Measurements from ENCODE around the gene KIF1A. TPM values are rescaled to one million over a fixed set of nuclear protein-coding genes. Genes with fewer than 3 reads are reported as not detected.
A peak's percentile ranks its signal among the peaks of the same experiment; 100 is the strongest.

The KIF1A gene
- total and polyA plus RNA-seq, 2 experiments from 2014 or later, result 16.1 to 16.5 TPM

DNA sequence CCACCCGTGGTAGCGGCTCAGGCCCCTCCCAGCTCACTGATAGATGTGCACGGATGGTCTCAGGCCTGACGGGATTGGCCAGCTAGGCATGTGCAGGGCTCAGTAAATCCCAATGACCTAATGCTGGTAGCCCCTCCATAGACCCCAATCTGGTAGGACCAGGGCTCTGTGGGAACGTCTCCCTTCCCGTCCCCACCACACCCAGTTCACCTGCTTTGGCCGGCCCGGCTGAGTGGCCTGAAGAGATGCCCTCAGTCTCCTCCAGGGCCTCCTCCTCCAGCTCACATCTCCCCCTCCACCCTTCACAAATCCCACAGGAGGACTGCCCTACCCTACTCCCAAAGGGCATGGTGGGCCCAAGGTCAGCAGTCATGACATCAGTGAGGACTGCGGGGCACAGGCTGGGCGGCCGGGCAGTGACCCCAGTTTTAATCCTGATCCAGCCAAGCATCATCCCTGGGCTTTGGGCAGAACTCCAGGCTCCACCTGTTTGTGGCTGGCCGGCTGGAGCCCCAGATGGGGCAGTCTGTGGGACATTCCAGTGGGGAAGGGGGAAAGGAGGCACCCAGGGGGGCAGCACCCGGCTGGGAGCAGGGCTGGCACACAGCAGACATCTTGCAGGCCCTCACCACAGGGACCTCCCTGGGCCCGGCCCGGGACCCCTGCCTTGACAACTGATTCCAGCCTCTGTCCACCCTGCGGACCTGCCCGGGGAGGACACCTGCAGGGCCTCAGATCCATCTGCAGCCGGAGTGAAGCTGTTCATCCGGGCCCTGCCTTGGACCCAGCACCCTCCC is 2.3 kb downstream of the KIF1A start:
- H3K36me3 ChIP-seq (replicated peaks; ENCODE audit: insufficient read depth, low read depth), result no peaks in the 10 kb centered on the region
- peaks cover 46% of the 10 kb centered on the region for H3K27me3 ChIP-seq
- no peaks in the 10 kb centered on the region for H3K9me3 ChIP-seq (ENCODE audit: low read depth)
- H3K4me3 ChIP-seq, result no peak overlapping the region
- no peaks in the 10 kb centered on the region for H3K79me2 ChIP-seq
- H3K27ac ChIP-seq, result no peak overlapping the region
- H4K20me1 ChIP-seq (ENCODE audit: insufficient read depth, poor library complexity, severe bottlenecking), result no peaks in the 10 kb centered on the region
- H3K9me2 ChIP-seq (replicated peaks; ENCODE audit: insufficient read depth), result no peaks in the 10 kb centered on the region
- TF ChIP-seq EZH2 (IDR thresholded peaks at IDR 0.05; ENCODE audit: borderline replicate concordance) (no peak), EZH2phosphoT487 (IDR thresholded peaks at IDR 0.05; ENCODE audit: low read depth, severe bottlenecking, unreplicated experiment) (no peak)
- TF ChIP-seq, protein P1, sequence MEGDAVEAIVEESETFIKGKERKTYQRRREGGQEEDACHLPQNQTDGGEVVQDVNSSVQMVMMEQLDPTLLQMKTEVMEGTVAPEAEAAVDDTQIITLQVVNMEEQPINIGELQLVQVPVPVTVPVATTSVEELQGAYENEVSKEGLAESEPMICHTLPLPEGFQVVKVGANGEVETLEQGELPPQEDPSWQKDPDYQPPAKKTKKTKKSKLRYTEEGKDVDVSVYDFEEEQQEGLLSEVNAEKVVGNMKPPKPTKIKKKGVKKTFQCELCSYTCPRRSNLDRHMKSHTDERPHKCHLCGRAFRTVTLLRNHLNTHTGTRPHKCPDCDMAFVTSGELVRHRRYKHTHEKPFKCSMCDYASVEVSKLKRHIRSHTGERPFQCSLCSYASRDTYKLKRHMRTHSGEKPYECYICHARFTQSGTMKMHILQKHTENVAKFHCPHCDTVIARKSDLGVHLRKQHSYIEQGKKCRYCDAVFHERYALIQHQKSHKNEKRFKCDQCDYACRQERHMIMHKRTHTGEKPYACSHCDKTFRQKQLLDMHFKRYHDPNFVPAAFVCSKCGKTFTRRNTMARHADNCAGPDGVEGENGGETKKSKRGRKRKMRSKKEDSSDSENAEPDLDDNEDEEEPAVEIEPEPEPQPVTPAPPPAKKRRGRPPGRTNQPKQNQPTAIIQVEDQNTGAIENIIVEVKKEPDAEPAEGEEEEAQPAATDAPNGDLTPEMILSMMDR (IDR thresholded peaks at IDR 0.05; ENCODE audit: poor library complexity), result no peak
- 87% methylated on average over 19 of the region's 19 CpGs for WGBS (ENCODE audit: low lambda C conversion rate, missing lambda C conversion rate)
- peak overlapping the region; percentile 93 for H3K4me2 ChIP-seq
- no peak overlapping the region for H2AFZ ChIP-seq
- no peak for DNase-seq (ENCODE audit: low spot score)
- H3K4me1 ChIP-seq (ENCODE audit: insufficient read depth), result peaks cover 4% of the 10 kb centered on the region

DNA sequence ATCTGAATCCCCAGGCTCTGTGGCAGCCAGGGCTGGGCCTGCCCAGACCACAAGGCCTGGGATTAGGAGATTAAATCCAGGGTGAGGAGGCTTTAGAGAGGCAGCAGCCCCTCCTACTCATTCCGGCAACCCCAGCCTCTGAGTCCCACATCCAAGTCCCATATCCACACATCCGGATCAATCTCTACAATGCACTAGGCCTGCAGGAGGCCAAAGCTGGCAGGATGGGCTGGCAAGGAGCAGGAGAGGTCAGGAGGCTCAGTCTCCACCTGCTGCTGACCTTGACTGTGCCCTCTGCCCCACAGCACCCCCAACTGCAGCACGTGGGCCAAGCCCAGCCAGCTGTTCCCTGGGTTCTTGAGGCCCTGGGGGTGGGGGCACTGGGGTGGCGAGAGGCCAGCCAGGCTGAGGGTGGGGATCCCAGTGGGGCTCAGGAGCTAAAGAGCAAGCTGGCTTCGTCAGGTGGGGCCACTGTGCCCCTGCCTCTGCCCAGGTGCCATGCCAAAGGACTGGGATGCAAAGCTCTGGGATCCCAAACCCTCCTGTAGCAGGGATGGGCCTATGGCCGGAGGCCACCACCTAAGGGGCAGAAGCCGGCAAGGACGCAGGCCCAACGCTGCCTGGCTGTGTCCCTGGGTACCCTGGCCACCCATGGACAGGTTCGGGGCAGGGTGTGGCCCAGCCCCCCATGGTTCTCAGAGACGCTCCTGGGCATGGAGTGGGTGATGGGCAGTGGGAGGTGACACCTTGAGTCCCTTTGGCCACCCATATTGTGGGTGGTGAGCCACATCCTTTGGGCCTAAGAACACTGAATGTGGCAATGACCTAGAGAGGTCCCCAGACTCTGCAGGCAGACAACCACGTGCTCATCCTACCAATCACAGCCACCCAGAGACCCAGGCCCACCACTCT is 3.2 kb downstream of the KIF1A start:
- no peak for DNase-seq (ENCODE audit: low spot score)
- H2AFZ ChIP-seq, result no peak overlapping the region
- WGBS (ENCODE audit: low lambda C conversion rate, missing lambda C conversion rate), result 88% methylated on average over 12 of the region's 12 CpGs
- H3K4me3 ChIP-seq, result no peak overlapping the region
- H3K9me2 ChIP-seq (replicated peaks; ENCODE audit: insufficient read depth), result no peaks in the 10 kb centered on the region
- H3K9me3 ChIP-seq (ENCODE audit: low read depth), result no peaks in the 10 kb centered on the region
- no peak overlapping the region for H3K4me2 ChIP-seq
- TF ChIP-seq EZH2phosphoT487 (IDR thresholded peaks at IDR 0.05; ENCODE audit: low read depth, severe bottlenecking, unreplicated experiment) (no peak), EZH2 (IDR thresholded peaks at IDR 0.05; ENCODE audit: borderline replicate concordance) (no peak)
- TF ChIP-seq, protein P1 (IDR thresholded peaks at IDR 0.05; ENCODE audit: poor library complexity), result no peak
- peaks cover 38% of the 10 kb centered on the region for H3K27me3 ChIP-seq
- H4K20me1 ChIP-seq (ENCODE audit: insufficient read depth, poor library complexity, severe bottlenecking), result no peaks in the 10 kb centered on the region
- H3K79me2 ChIP-seq, result no peaks in the 10 kb centered on the region
- H3K27ac ChIP-seq, result no peak overlapping the region
- peaks cover 4% of the 10 kb centered on the region for H3K4me1 ChIP-seq (ENCODE audit: insufficient read depth)
- H3K36me3 ChIP-seq (replicated peaks; ENCODE audit: insufficient read depth, low read depth), result no peaks in the 10 kb centered on the region

DNA sequence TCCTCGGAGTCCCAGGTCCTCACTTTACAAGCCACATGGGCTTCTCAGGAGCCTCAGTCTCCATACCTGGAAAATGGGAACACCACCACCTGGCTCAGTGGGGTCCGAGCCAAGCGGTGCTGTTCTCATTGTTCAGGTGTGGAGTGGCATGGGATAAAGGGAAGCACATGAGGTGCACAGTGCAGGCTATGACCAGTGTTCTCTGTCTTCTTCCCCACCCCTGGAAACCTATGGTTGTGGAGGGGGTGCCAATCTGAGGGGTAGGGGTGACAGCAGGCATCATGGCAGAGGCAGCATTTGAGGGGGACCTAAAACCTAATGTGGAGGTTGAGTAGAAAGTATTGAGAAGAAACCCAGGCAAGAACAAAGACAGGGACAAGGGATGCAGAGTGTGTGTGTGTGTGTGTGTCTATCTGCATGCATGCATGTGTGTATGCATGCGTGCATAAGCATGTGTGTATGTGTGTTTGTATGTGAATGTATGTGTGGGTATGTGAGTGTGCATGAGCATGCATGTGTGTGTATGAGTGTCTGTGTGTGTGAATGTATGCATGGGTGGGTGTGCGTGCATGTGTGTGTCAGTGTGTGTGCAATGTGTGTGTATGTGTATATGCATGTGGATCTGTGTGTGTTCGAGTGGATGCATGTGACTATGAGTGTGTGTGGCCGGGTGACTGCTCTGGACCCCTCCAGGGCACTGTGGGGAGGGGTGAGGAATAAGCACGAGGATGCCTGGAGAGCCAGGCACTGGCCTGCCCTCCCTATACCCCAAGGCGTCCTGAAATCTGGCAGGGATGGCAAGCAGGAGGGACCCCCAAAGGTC is 4.0 kb downstream of the KIF1A start:
- Histone ChIP-seq H3K27ac (no peak overlapping the region), H3K4me1 (ENCODE audit: insufficient read depth) (peaks cover 4% of the 10 kb centered on the region), H3K79me2 (no peaks in the 10 kb centered on the region), H3K36me3 (replicated peaks; ENCODE audit: insufficient read depth, low read depth) (no peaks in the 10 kb centered on the region), H3K9me2 (replicated peaks; ENCODE audit: insufficient read depth) (no peaks in the 10 kb centered on the region), H4K20me1 (ENCODE audit: insufficient read depth, poor library complexity, severe bottlenecking) (no peaks in the 10 kb centered on the region), H3K9me3 (ENCODE audit: low read depth) (no peaks in the 10 kb centered on the region), H3K27me3 (peaks cover 29% of the 10 kb centered on the region), H2AFZ (no peak overlapping the region), H3K4me3 (no peak overlapping the region), H3K4me2 (no peak overlapping the region)
- TF ChIP-seq EZH2phosphoT487 (IDR thresholded peaks at IDR 0.05; ENCODE audit: low read depth, severe bottlenecking, unreplicated experiment), result no peak
- no peak for TF ChIP-seq EZH2 (IDR thresholded peaks at IDR 0.05; ENCODE audit: borderline replicate concordance)
- TF ChIP-seq, protein P1 (IDR thresholded peaks at IDR 0.05; ENCODE audit: poor library complexity), result no peak
- WGBS (ENCODE audit: low lambda C conversion rate, missing lambda C conversion rate), result 84% methylated on average over 9 of the region's 9 CpGs
- no peak for DNase-seq (ENCODE audit: low spot score)

All from hepatocyte (in vitro differentiated cells).